IPS-NIHi7 (cell line): ENCODE results near the gene PDLIM1.

Experiments
- DNase-seq: peaks from one replicate; pipeline ENCODE4 v3.0.0; 2012; ENCODE audit warnings: mixed read lengths; ENCODE audit errors: extremely low spot score

Gene PDLIM1

GRCh38 chr10:95288303-95288702, 2.5 kb downstream of the PDLIM1 start:
- no peak for DNase-seq

GRCh38 chr10:95287281-95287680, 3.5 kb downstream of the PDLIM1 start:
- no peak for DNase-seq

- DNase-seq, result no peak
Observed at GRCh38 chr10:95286707-95287106, 4.1 kb downstream of the PDLIM1 start.

DNA sequence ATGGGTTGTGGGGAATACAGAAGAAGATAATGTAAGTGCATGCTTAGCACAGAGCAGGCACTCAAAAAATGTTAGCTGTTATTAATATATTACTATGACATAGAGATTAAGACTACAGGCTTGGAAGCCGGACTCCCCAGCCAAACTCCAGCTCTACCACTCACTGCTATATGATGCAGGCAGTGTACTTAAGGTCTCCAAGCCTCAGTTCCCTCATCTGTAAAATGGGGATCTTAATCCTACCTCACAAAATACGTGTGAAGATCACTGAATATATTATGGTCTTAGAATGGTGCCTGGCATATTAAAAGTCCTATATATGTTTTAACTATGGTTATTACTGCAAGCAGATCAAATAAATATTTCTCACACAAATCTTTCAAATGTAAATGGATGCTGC, 5.2 kb downstream of the PDLIM1 start:
- DNase-seq, result no peak

- no peak for DNase-seq
Observed at GRCh38 chr10:95284807-95285206, 6.0 kb downstream of the PDLIM1 start.

GRCh38 chr10:95282107-95282506, 8.7 kb downstream of the PDLIM1 start:
- no peak for DNase-seq

- no peak for DNase-seq
Observed at GRCh38 chr10:95281206-95281605, 9.6 kb downstream of the PDLIM1 start.

GRCh38 chr10:95280637-95281036, 10.2 kb downstream of the PDLIM1 start:
- DNase-seq, result no peak

DNA sequence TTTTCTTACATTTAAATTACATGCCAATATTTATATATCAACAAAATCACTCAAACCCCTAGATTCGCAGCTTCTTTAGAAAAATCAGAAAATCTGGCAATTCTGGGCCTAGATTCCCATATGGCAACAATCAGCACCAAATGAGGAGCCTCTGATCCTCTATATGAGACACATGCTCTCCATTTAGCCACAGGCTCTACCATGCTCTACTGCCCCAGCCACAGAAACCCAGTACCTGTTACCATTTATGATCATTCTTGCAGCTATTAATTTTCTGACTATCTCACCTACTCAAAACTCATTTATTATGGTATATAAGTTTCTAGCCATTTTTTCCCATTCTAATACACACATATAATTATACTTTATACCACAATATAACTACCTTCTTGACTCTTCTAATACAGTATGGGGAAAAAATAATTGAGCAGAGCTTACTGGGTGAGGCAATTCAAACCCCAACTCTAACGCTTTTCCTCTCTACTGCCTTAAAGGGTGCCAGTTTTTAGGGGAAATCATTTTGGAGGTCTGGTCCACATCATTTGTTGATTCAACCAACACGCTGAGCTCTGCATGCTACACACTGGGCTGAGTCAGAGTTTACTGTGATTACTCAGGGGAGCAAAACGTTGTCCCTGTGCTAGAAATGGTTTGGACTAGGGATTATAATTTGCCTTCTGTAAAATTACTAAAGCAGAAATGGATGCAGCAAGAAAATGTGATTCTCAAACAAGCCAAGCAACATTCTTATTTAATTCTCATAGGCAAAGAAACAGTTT, 11.6 kb downstream of the PDLIM1 start:
- DNase-seq, result no peak

DNA sequence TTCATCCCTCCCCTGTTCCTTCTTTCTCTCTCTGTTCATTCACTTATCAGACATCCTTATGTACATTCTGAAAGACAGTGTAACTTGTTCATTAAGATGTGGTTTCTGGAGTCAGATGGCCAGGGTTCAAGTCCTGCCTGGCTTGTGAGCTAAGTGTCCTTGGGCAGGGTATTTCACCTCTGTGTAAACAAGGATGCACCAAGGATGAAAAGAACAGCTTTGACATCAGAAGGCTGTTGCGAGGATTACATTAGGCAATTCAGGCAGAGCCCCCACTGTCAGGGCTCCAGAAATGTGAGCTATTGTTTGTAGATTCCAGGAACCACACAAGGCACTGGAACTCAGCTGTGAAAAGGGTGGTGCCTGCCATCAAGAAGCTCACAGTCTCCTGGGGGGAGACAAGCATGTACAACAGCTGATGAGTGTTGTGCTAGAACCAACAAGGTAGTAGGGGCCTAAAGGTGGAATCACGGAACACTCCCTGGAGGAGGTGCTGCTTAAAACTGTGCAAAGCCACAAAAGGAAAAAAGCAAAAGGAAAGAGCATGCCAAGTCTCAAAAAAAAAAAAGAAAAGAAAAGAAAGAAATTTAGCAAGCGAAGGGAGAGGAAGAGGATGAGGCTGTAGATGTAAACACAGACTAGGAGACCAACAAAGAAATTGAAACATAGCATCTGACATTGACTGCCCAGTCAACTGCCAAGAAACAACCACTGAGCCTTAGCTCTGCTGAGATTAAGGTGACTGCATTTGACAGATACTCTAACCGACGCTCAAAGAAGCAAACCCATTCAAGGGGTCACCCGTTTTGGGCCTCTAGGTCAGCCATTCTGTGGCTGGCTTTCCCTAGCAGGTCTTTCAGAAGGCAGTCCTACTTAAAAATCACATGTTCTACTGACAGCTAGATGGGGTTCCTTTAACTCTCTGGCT, 12.5 kb downstream of the PDLIM1 start:
- DNase-seq, result no peak

DNA sequence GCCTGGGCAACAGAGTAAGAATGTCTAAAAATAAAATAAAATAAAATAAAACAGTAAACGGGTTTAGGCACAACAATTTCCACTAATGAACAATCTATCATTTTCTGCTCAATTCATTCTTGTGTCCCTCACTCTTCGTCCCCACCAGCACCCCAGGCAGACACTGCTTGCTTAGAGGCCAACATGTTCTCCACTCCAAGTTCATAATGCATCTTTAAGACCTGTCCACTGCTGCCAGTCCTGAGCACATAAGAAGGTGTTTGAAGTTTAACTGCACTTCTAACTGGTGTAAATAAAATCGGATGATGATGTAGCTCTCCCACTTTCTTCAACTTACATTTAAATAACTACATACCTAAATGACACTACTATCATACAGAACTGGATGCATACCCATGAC, 13.2 kb downstream of the PDLIM1 start:
- DNase-seq, result no peak

DNA sequence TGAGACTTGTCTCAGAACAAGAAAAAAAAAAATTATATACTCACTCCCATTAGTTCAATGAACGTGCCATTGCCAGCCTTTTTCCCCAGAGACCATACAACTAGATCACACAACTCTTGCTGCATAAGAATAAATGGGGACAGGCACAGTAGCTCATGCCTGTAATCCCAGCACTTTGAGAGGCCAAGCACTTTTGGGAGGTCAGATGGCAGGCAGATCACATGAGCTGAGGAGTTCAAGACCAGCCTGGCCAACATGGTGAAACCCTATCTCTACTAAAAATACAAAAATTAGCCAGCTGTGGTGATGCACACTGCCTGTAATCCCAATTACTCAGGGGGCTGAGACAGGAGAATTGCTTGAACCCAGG, 13.6 kb downstream of the PDLIM1 start:
- DNase-seq, result no peak

DNA sequence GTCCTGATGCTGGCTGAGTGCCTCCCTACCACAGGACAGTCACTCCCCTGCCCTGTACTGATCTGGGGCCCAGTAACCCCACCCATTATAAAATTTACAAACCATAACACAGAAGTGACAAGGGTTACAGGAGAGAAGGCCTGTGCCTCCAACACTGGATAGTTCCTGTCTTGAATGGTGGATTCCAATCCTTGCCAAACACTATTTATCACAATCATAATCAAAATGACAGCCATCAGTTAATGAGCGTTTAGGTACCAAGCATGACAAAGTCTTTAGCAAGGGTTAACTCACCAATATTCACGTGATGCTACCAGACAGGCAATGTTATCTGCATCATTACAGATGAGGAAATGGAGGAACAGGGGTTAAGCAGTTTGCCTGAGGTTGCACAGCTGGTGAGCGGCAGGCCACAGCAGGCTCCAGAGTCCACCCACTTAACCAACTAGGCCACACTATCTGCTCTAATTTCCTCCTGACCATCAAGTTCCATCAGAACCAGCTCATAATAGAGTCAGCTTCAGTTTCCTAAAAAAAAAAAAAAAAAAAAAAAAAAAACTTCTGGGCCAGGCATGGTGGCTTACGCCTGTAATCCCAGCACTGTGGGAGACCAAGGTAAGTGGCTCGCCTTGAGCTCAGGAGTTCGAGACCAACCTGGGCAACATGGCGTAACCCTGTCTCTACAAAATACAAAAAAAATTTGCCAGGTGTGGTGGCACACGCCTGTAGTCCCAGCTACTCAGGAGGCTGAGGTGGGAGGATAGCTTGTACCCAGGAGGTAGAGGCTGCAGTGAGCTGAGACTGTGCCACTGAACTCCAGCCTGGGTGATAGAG, 14.2 kb downstream of the PDLIM1 start:
- no peak for DNase-seq

- DNase-seq, result no peak
Observed at GRCh38 chr10:95275726-95276366, 15.0 kb downstream of the PDLIM1 start.

GRCh38 chr10:95273393-95274312, 17.1 kb downstream of the PDLIM1 start:
- no peak for DNase-seq

DNA sequence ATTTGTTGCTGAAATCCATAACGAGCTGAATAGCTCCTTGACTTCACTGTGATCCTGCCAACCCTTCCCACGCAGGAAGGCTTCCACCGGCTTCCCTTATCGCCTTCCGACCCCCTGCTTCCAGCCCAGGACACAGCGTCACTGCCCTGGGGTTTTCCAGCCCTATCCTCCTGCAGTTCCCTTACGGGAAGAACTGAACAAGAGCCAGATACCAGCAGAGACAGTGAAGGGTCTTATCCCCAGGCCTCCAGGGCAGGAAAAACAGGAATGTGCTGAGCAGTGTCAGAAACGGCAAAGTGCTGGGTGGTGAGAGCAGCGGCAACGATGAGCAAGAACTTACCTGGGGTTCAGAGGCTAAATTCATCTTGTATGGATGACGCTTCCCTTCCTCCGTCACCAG, 22.4 kb downstream of the PDLIM1 start:
- no peak for DNase-seq

DNA sequence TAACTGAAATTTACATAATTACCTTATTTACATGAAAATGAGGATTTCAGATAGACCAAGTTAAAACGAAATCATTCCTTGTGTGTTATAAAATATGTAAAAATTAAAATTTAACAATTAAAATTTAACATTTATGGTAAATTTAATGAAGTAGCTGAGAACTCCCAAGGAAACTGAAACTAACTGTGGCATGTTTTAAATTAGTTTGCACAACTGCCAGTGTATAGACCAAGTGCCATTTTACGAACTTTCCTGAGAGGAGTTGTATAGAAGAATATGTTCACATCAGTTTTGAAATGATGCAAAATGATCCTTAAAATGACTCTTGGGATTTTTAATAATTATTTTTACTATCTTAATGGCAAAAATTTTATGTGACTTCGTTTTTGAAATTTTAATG, 23.6 kb downstream of the PDLIM1 start:
- DNase-seq, result no peak

DNA sequence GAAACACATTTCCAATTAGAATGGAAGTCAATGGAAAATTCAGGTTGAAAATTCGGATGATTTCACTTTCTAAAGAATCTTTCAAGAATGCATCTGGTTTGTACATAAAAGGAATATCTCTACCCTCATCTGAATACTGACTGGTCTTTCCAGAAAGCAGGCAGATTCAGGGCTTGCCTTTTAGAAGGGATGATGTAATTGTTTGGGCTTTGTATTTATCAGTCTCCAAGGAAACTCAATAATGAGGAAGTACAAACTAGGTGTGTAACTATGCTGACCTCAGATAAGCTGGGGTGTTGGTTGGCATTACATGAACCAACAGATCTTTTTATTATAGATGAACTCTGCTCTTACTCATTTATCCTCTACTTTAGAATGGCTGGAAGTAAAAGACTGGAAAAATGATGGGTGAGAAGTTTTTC, 24.1 kb downstream of the PDLIM1 start:
- DNase-seq, result no peak

DNA sequence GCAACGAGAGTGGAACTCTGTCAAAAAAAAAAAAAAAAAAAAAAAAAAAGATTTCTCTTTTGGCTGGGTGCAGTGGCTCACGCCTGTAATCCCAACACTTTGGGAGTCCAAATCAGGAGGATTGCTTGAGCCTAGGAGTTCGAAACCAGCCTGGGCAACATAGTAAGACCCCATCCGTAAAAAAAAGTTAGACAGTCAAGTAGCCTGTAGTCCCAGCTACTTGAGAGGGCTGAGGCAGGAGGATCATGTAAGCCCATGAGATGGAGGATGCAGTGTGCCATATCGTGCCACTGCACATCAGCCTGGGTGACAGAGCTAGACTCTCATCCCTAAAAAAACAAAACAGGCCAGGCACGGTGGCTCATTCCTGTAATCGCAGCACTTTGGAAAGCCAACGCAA, 25.2 kb downstream of the PDLIM1 start:
- DNase-seq, result no peak

DNA sequence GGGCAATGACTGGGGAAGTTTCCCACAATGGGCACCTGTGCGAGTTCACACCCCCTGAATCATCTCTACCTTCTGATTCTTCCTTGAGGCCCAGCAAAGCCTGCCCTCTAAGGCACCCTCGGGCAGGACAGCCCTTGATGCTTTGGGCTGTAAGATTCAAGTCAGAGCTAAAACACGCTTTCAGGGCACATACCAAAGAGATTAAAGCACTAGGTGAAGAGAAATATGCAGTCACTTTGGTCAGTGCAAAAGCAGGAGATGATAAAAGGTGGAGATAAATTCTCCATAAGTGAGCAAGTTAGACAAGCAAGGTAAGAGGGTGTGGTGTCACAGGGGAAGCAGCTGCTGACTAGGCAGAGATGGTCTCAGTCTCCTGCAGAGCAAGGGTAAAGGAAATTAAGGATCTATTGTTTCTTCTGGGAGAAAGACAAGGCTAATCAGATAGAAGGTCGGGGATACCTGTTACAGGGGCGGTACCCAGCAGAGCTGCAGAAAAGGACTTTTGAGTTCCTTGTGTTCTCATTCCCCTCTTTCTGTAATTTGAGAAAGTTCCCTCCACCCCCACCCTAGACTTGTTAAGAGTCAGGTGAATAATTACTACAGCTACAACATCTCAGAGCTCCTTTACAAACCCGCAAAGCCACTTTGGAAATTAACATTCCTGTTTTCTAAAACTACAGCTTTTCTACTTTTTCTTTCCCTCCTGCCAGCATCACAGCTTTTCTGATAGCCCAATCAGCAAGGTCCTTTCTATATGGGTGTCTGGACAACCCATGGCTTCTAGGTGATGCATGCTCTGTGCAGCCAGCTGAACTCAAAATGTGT, 26.4 kb downstream of the PDLIM1 start:
- peak; percentile 67 for DNase-seq
